SK-N-SH (cell line): Measurements from ENCODE around the gene CYP27C1. TPM values are rescaled to one million over a fixed set of nuclear protein-coding genes. Genes with fewer than 3 reads are reported as not detected.

Source experiments
- CTCF ChIA-PET: fragments of 300-600, 350-600 bp; formaldehyde crosslinking; extraction: SDS; loops from one replicate; lab custom pipeline; 2021; lab: Yijun Ruan, JAX
- POLR2A ChIA-PET: fragments of 350-600 bp; sonication (Branson Sonifier 250); formaldehyde crosslinking; extraction: SDS; loops from one replicate; lab custom pipeline; 2020; ENCODE audit warnings: antibody characterized with exemption, inconsistent platforms; lab: Yijun Ruan, JAX
- DNase-seq: peaks from one replicate; pipeline ENCODE4 v3.0.0; 2012
- H2AFZ ChIP-seq: fragments of 200-600 bp; sonication (generic); 2 replicates; pipeline ENCODE4 v1.8.1; 2016; ENCODE audit warnings: antibody characterized with exemption, mild to moderate bottlenecking, low read depth
- H3F3A ChIP-seq: fragments of 200-600 bp; sonication (generic); replicated peaks from 2 replicates; pipeline ENCODE3; 2016; ENCODE audit warnings: antibody characterized with exemption, mild to moderate bottlenecking; ENCODE audit not compliant: insufficient read depth
- H3K27ac ChIP-seq, 2 experiments: fragments of 200-500 bp in 1 of 2; fragments of 200-600 bp in 1 of 2; sonication (Bioruptor generic) in 1 of 2; sonication (generic), shearing (Covaris generic) in 1 of 2; 2 replicates each; pipeline versions ENCODE4 v1.5.1 to v1.6.1; 2014 to 2016; ENCODE audit warnings: low read depth in 2 of 2, inconsistent platforms in 1 of 2, low read length in 1 of 2, mild to moderate bottlenecking in 1 of 2, mixed read lengths in 1 of 2
- H3K27me3 ChIP-seq: fragments of 200-600 bp; sonication (generic), shearing (Covaris generic); 2 replicates; pipeline ENCODE4 v1.6.1; 2016; ENCODE audit warnings: mixed run types; ENCODE audit not compliant: insufficient read depth
- H3K36me3 ChIP-seq, 2 experiments: fragments of 200-500 bp in 1 of 2; fragments of 200-600 bp in 1 of 2; sonication (Bioruptor generic) in 1 of 2; sonication (generic) in 1 of 2; replicated peaks in 1 of 2; 2 replicates each; pipeline versions ENCODE3 to v1.5.1; 2014 to 2016; ENCODE audit warnings: low read length in 1 of 2, mild to moderate bottlenecking in 1 of 2; ENCODE audit not compliant: insufficient read depth in 2 of 2, control insufficient read depth in 1 of 2
- H3K4me1 ChIP-seq, 2 experiments: fragments of 200-500 bp in 1 of 2; fragments of 200-600 bp in 1 of 2; sonication (Bioruptor generic) in 1 of 2; sonication (generic), shearing (Covaris generic) in 1 of 2; 2 replicates each; pipeline versions ENCODE4 v1.5.1 to v1.6.1; 2014 to 2016; ENCODE audit warnings: low read depth in 1 of 2, low read length in 1 of 2, mixed run types in 1 of 2; ENCODE audit not compliant: insufficient read depth in 2 of 2, control insufficient read depth in 1 of 2
- H3K4me2 ChIP-seq: fragments of 200-600 bp; sonication (generic), shearing (Covaris generic); 2 replicates; pipeline ENCODE4 v1.6.1; 2017; ENCODE audit warnings: mixed run types
- H3K4me3 ChIP-seq, 2 experiments: fragments of 200-500 bp in 1 of 2; fragments of 200-600 bp in 1 of 2; sonication (Bioruptor generic) in 1 of 2; sonication (generic), shearing (Covaris generic) in 1 of 2; 2 replicates each; pipeline versions ENCODE4 v1.5.1 to v1.8.1; 2014 to 2016; ENCODE audit warnings: low read depth in 2 of 2, inconsistent platforms in 1 of 2, low read length in 1 of 2, mild to moderate bottlenecking in 1 of 2, mixed read lengths in 1 of 2, moderate library complexity in 1 of 2
- H3K79me2 ChIP-seq: fragments of 200-600 bp; sonication (generic); 2 replicates; pipeline ENCODE4 v1.8.1; 2017; ENCODE audit warnings: mild to moderate bottlenecking; ENCODE audit not compliant: insufficient read depth
- H3K9ac ChIP-seq: fragments of 200-600 bp; sonication (generic); 2 replicates; pipeline ENCODE4 v1.6.1; 2017; ENCODE audit warnings: mixed run types
- H3K9me2 ChIP-seq: fragments of 200-600 bp; sonication (generic); 2 replicates; pipeline ENCODE4 v1.6.1; 2017; ENCODE audit warnings: mixed run types
- H3K9me3 ChIP-seq: fragments of 200-600 bp; sonication (generic); 2 replicates; pipeline ENCODE4 v1.6.1; 2017; ENCODE audit warnings: mixed run types, mild to moderate bottlenecking, moderate library complexity
- H4K20me1 ChIP-seq: fragments of 200-600 bp; sonication (generic); 2 replicates; pipeline ENCODE4 v1.6.1; 2017; ENCODE audit warnings: mild to moderate bottlenecking, mixed run types; ENCODE audit not compliant: insufficient read depth
- CTCF ChIP-seq: fragments of 200-600 bp; sonication (generic); IDR thresholded peaks from 2 replicates; pipeline ENCODE4 v1.6.1; 2017; ENCODE audit warnings: antibody characterized with exemption, mild to moderate bottlenecking, moderate library complexity
- GATA2 ChIP-seq: sonication (generic); formaldehyde crosslinking; IDR thresholded peaks from 2 replicates; pipeline ENCODE4 v1.5.0; 2020; ENCODE audit warnings: mild to moderate bottlenecking, missing genetic modification reagents
- WGBS: methylation state at CpG from one replicate; pipeline ENCODE4 v1.1.6; 2017; ENCODE audit warnings: low lambda C conversion rate; 5-methylcytosine and 5-hydroxymethylcytosine counted together
- polyA plus RNA-seq, 3 experiments: library from polyadenylated mRNA; depleted of rRNA; stranded (reverse); fragments of >200 nt; gene quantifications; 2 replicates each; pipeline ENCODE4 v1.2.3, GENCODE V29; 2012
- small RNA-seq, 7 experiments: library from RNA; depleted of rRNA; stranded (forward); fragments of <200 nt; gene quantifications; one replicate each; pipeline ENCODE3, GENCODE V24; 2012

The CYP27C1 gene
- polyA plus RNA-seq, 1 of the 3 experiments (the other 2 are of a cell fraction) = not detected

GRCh38 chr2:127134235-127134634 is 85.9 kb downstream of the CYP27C1 start:
- CTCF ChIA-PET = interaction anchor here (1.5 kb wide), 1 partner anchor 23 kb away, joined by 4 read pairs; no protein-coding TSS in a partner anchor
- POLR2A ChIA-PET = no interaction called here

More at GRCh38 chr2:127134235-127134634, 85.9 kb downstream of the CYP27C1 start:
- no peaks in the 10 kb centered on the region for H3F3A ChIP-seq
- TF ChIP-seq GATA2 = 0 out of 2 replicates have a peak, but pooled peaks have one; percentile 10
- no peak for TF ChIP-seq CTCF
- H3K9me2 ChIP-seq = no peaks in the 10 kb centered on the region
- H3K27ac ChIP-seq = peak overlapping the region in 1 of 2 experiments; percentile 13; a peak in 2 of 4 replicates
- no peak overlapping the region for H3K4me2 ChIP-seq
- no peak overlapping the region for H3K4me3 ChIP-seq
- H3K36me3 ChIP-seq = no peaks in the 10 kb centered on the region
- no peaks in the 10 kb centered on the region for H3K27me3 ChIP-seq
- no peak overlapping the region for H2AFZ ChIP-seq
- peaks cover 0 to 11% of the 10 kb centered on the region in 2 experiments; a peak in 1 of 4 replicates for H3K4me1 ChIP-seq
- H4K20me1 ChIP-seq = no peaks in the 10 kb centered on the region
- H3K79me2 ChIP-seq = no peaks in the 10 kb centered on the region
- WGBS = 74% methylated on average over 4 of the region's 4 CpGs
- DNase-seq = peak; percentile 48
- no peak overlapping the region for H3K9ac ChIP-seq
- H3K9me3 ChIP-seq = peaks cover 4% of the 10 kb centered on the region; the same call in 1 of the 2 replicates

Small RNA genes lying within 50 kb of the gene (small RNA-seq; reads per million reads assigned to genes)
- gene NIFKP9 = 0 reads per million in 7 experiments

Other genes starting within 250 kb of the CYP27C1 start
- 31.5 and 40.3 TPM in 2 replicates for gene BIN1, start 113.1 kb downstream of the CYP27C1 start, polyA plus RNA-seq (2012; rRNA removed)
- gene ERCC3, start 73.8 kb upstream of the CYP27C1 start, polyA plus RNA-seq (2012; rRNA removed) = 84.8 and 101 TPM in 2 replicates
- gene MAP3K2, start 167.7 kb upstream of the CYP27C1 start, polyA plus RNA-seq (2012; rRNA removed) = 2.7 and 4.0 TPM in 2 replicates
- 0.06 and 0.10 TPM in 2 replicates for gene PROC, start 198.1 kb upstream of the CYP27C1 start, polyA plus RNA-seq (2012; rRNA removed)